CD1c-positive myeloid dendritic cell (primary cell): ENCODE measurements around the gene HACD4.

Experiments
- DNase-seq: peaks from one replicate; pipeline ENCODE4 v3.0.0-alpha.2; 2016; ENCODE audit errors: extremely low spot score

HACD4 gene

DNA sequence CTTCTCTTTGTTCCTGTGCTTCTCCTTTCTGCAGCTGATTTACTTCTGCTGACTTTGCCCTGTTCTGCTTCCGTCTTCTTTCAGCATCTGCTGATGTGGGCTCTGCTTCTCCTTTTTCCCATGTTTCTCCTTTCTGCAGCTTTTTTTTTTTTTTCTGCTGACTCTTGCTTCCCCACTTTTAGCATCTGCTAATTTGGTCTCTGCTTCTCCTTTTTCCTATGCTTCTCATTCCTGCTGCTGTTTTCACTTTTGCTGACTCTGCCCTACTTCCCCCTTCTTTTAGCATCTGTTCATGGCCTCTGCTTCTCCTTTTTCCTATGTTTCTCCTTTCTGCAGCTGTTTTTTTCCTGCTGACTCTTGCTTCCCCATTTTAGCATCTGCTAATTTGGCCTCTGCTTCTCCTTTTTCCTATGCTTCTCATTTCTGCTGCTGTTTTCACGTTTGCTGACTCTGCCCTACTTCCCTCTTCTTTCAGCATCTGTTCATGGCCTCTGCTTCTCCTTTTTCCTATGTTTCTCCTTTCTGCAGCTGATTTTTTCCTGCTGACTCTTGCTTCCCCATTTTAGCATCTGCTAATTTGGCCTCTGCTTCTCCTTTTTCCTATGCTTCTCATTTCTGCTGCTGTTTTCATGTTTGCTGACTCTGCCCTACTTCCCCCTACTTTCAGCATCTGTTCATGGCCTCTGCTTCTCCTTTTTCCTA, 58.0 kb downstream of the HACD4 start:
- DNase-seq, result peak; percentile 58

- DNase-seq, result no peak
Observed at GRCh38 chr9:20972684-20973083, 58.8 kb downstream of the HACD4 start.

- DNase-seq, result no peak
Observed at GRCh38 chr9:20962536-20963225, 68.8 kb downstream of the HACD4 start.

GRCh38 chr9:20950707-20951106, 80.7 kb downstream of the HACD4 start:
- DNase-seq, result no peak
